ENCODE measurements around the gene FGFR3. TPM values are rescaled to one million over a fixed set of nuclear protein-coding genes. Genes with fewer than 3 reads are reported as not detected.

Gene FGFR3
- not detected for total RNA-seq
- polyA plus RNA-seq: under 1 TPM in 1 of 3 donors, not detected in 2; 0.19 TPM
- total RNA-seq: 0 to 1.0 (median 0.07) reads per million in 6 experiments

DNA sequence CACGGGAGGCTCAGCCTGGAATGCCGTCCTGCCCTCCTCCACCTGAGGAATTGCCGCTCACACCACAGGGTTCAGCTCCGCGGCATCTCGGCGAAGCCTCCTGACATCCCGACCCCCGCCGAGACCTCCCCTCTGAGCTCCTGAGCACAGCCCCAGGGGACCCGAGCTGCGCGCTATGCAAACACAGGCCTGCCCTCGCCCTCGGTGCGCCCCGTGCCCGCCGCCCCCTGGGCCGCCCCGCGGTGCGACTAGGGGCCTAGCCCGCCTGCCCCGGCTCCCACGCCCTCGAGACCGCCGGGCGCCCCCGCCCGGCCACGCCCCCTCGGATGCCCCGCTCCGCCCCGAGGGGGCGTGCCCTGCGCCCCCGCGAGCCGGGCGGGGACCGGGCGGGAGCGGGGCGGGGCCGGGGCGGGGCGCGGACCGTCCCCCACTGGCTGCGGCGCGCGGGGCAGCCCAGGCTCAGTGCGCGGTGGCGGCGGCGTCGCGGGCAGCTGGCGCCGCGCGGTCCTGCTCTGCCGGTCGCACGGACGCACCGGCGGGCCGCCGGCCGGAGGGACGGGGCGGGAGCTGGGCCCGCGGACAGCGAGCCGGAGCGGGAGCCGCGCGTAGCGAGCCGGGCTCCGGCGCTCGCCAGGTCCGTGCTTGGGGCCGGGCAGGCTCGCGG is at the start of gene FGFR3:
FGFR3 (plus strand) TSS at position 462 of the 664 bp plus-strand sequence. CDS start 642 bp downstream, outside the sequence.
- DNase-seq: peak in 7 of 10 donors; percentile 8 to 65 (median 34)
- peak; percentile 77 to 78 for ATAC-seq
- Mint-ChIP-seq H3K36me3 (no peaks in the 10 kb centered on the region), H3K9me3 (no peaks in the 10 kb centered on the region), H3K4me3 (peak within 1 kb of the TSS in 9 of 10 donors; percentile 49 to 78 (median 58)), H3K4me1 (peaks cover 0 to 2% (median 0%) of the 10 kb centered on the region in 4 donors), H3K27me3 (peaks cover 0 to 16% (median 7%) of the 10 kb centered on the region in 5 donors), H3K27ac (no peak within 1 kb of the TSS)
- POLR2A ChIA-PET: interaction anchor here (0.5 kb wide), 1 partner anchor 582 kb away, joined by 5 read pairs; no protein-coding TSS in a partner anchor

GRCh38 chr4:1743551-1743950 is 49.5 kb upstream of the FGFR3 start:
- Mint-ChIP-seq H3K4me1 (peaks cover 0 to 2% (median 0%) of the 10 kb centered on the region in 4 donors), H3K36me3 (peaks cover 5 to 56% (median 12%) of the 10 kb centered on the region in 3 donors), H3K27ac (peak overlapping the region in 2 of 10 donors; percentile 48 to 83), H3K27me3 (no peaks in the 10 kb centered on the region), H3K4me3 (no peak overlapping the region), H3K9me3 (peaks cover 0 to 6% (median 4%) of the 10 kb centered on the region in 9 donors)
- POLR2A ChIA-PET: interaction anchor here (1.2 kb wide), 1 partner anchor 51 kb away, joined by 3 read pairs; no protein-coding TSS in a partner anchor
- DNase-seq (no peak), ATAC-seq (no peak)

GRCh38 chr4:1743975-1744374 is 49.1 kb upstream of the FGFR3 start:
- Mint-ChIP-seq H3K36me3 (peaks cover under 1 to 52% (median 7%) of the 10 kb centered on the region in 3 donors), H3K27me3 (no peaks in the 10 kb centered on the region), H3K9me3 (peaks cover 0 to 3% (median 0%) of the 10 kb centered on the region in 9 donors), H3K4me1 (peaks cover 0 to 2% (median 0%) of the 10 kb centered on the region in 4 donors), H3K27ac (peak overlapping the region in 1 of 10 donors; percentile 83), H3K4me3 (no peak overlapping the region)
- ATAC-seq: no peak
- DNase-seq: no peak
- POLR2A ChIA-PET: interaction anchor here (0.6 to 1.2 kb wide), 2 partner anchors 51 to 80 kb away, joined by 3 read pairs; no protein-coding TSS in a partner anchor

GRCh38 chr4:1744552-1744951 is 48.5 kb upstream of the FGFR3 start:
- Mint-ChIP-seq H3K4me1 (peaks cover 0 to 2% (median 0%) of the 10 kb centered on the region in 4 donors), H3K36me3 (peaks cover 0 to 49% (median 4%) of the 10 kb centered on the region in 3 donors), H3K9me3 (no peaks in the 10 kb centered on the region), H3K27ac (peak overlapping the region in 2 of 10 donors; percentile 83 to 93), H3K27me3 (no peaks in the 10 kb centered on the region), H3K4me3 (no peak overlapping the region)
- POLR2A ChIA-PET: interaction anchor here (0.6 to 1.2 kb wide), 3 partner anchors 52 to 155 kb away, joined by 3 read pairs; no protein-coding TSS in a partner anchor
- ATAC-seq (no peak), DNase-seq (no peak)

DNA sequence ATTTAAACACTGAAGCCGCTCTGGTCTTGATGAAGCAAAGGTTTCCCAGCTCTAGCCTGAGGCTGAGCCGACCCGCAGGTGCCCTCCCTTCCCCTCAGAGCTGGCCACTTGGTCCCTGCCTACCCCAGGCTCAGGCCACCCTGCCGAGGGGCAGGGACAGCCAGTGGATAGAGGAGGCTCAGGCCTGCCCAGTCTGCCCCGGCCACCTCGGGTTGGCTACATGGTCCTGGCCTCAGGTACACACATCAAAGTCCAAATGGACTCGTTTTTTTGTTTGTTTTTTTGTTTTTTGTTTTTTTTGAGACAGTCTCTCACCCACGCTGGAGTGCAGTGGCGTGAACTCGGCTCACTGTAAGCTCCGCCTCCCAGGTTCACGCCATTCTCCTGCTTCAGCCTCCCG is 47.9 kb upstream of the FGFR3 start:
- H3K27me3 Mint-ChIP-seq: no peaks in the 10 kb centered on the region
- H3K9me3 Mint-ChIP-seq: no peaks in the 10 kb centered on the region
- DNase-seq (no peak), ATAC-seq (no peak)
- peak overlapping the region in 2 of 10 donors; percentile 32 to 83 for H3K27ac Mint-ChIP-seq
- peaks cover 0 to 49% (median 4%) of the 10 kb centered on the region in 3 donors for H3K36me3 Mint-ChIP-seq
- peaks cover 0 to 4% (median under 1%) of the 10 kb centered on the region in 4 donors for H3K4me1 Mint-ChIP-seq
- POLR2A ChIA-PET: interaction anchor here (0.6 to 1.2 kb wide), 3 partner anchors 11 to 155 kb away, joined by 3 read pairs; no protein-coding TSS in a partner anchor
- no peak overlapping the region for H3K4me3 Mint-ChIP-seq

DNA sequence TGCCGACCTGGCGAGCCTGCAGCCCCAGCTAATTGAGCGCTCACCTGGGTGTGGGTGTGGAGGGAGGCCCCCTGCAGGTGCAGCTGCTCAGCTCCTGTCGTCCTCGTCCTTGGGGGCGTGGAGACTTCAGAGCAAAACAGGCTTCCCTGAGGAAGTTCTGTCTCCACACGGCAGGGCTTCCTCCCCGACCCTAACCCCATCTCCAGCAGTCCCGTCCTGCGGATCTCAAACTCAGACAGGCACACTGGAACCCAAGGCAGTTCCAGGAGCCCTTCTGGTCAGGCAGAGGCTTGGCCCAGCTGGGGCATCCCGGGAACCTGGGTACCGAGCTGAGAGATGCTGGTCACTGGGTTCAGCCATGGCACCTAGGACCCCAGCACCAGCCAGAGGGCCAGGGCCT is 47.4 kb upstream of the FGFR3 start:
- no peaks in the 10 kb centered on the region for H3K9me3 Mint-ChIP-seq
- no peaks in the 10 kb centered on the region for H3K27me3 Mint-ChIP-seq
- POLR2A ChIA-PET: interaction anchor here (0.6 to 1.2 kb wide), 5 partner anchors 13 to 154 kb away, joined by 3 read pairs; no protein-coding TSS in a partner anchor
- DNase-seq: no peak
- no peak overlapping the region for H3K27ac Mint-ChIP-seq
- H3K36me3 Mint-ChIP-seq: peaks cover 0 to 46% (median 3%) of the 10 kb centered on the region in 3 donors
- H3K4me3 Mint-ChIP-seq: no peak overlapping the region
- no peak for ATAC-seq
- H3K4me1 Mint-ChIP-seq: peaks cover 0 to 4% (median under 1%) of the 10 kb centered on the region in 4 donors

DNA sequence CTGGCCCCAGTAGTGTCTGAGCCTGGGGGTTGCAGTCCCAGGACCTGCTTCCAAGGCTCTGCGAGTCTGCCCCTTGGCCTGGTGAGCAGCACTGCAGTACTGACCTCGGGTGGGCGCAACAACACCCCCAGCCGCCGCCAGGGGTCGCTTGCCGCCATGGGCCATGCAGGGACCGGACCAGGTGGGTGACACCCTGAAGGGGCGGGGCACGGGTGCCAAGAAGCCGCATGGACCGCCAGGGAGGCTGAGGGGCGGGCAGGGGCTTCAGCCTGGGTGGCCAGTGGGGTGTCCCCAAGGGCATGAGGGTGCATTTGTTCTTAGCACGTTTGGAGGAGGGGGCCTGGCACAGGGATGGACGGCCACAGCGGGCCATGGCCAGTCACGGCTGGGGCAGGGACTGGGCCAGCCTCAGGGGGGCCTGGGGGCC is 46.8 kb upstream of the FGFR3 start:
- peaks cover 0 to 41% (median 3%) of the 10 kb centered on the region in 3 donors for H3K36me3 Mint-ChIP-seq
- peak; percentile 61 to 86 (median 74) for DNase-seq
- no peak overlapping the region for H3K4me3 Mint-ChIP-seq
- no peaks in the 10 kb centered on the region for H3K27me3 Mint-ChIP-seq
- POLR2A ChIA-PET: interaction anchor here (0.6 to 1.2 kb wide), 3 partner anchors 63 to 152 kb away, joined by 3 read pairs; no protein-coding TSS in a partner anchor
- H3K9me3 Mint-ChIP-seq: no peaks in the 10 kb centered on the region
- H3K27ac Mint-ChIP-seq: no peak overlapping the region
- peaks cover 0 to 4% (median under 1%) of the 10 kb centered on the region in 4 donors for H3K4me1 Mint-ChIP-seq
- ATAC-seq: peak; percentile 75 to 87

GRCh38 chr4:1746919-1747602 is 46.0 kb upstream of the FGFR3 start:
- POLR2A ChIA-PET: interaction anchor here (0.6 to 1.2 kb wide), 2 partner anchors 62 to 417 kb away, joined by 3 read pairs; no protein-coding TSS in a partner anchor
- Mint-ChIP-seq H3K4me3 (no peak overlapping the region), H3K9me3 (no peaks in the 10 kb centered on the region), H3K27me3 (no peaks in the 10 kb centered on the region), H3K4me1 (peaks cover 0 to 4% (median under 1%) of the 10 kb centered on the region in 4 donors), H3K27ac (no peak overlapping the region), H3K36me3 (peaks cover 0 to 33% (median 3%) of the 10 kb centered on the region in 3 donors)
- no peak for ATAC-seq
- DNase-seq: no peak

GRCh38 chr4:1747603-1747967 is 45.5 kb upstream of the FGFR3 start:
- H3K27ac Mint-ChIP-seq: no peak overlapping the region
- no peak for DNase-seq
- POLR2A ChIA-PET: interaction anchor here (0.6 kb wide), 1 partner anchor 418 kb away, joined by 3 read pairs; no protein-coding TSS in a partner anchor
- no peaks in the 10 kb centered on the region for H3K9me3 Mint-ChIP-seq
- peak overlapping the region in 1 of 10 donors; percentile 2 for H3K4me3 Mint-ChIP-seq
- H3K4me1 Mint-ChIP-seq: peaks cover 0 to 4% (median under 1%) of the 10 kb centered on the region in 4 donors
- no peaks in the 10 kb centered on the region for H3K27me3 Mint-ChIP-seq
- H3K36me3 Mint-ChIP-seq: peaks cover 0 to 28% (median 3%) of the 10 kb centered on the region in 3 donors
- ATAC-seq: no peak

- H3K36me3 Mint-ChIP-seq: peaks cover 0 to 18% (median 3%) of the 10 kb centered on the region in 3 donors
- H3K27me3 Mint-ChIP-seq: no peaks in the 10 kb centered on the region
- no peak overlapping the region for H3K4me3 Mint-ChIP-seq
- no peaks in the 10 kb centered on the region for H3K9me3 Mint-ChIP-seq
- peak; percentile 67 to 91 (median 78) for DNase-seq
- H3K27ac Mint-ChIP-seq: no peak overlapping the region
- peak; percentile 70 to 72 for ATAC-seq
- POLR2A ChIA-PET: no interaction called here
- peaks cover 0 to 5% (median under 1%) of the 10 kb centered on the region in 4 donors for H3K4me1 Mint-ChIP-seq
Measured at GRCh38 chr4:1748465-1748995, 44.6 kb upstream of the FGFR3 start.

- Mint-ChIP-seq H3K36me3 (peaks cover 0 to 10% (median 0%) of the 10 kb centered on the region in 3 donors), H3K27me3 (no peaks in the 10 kb centered on the region), H3K4me1 (peaks cover 0 to 5% (median under 1%) of the 10 kb centered on the region in 4 donors), H3K4me3 (no peak overlapping the region), H3K9me3 (no peaks in the 10 kb centered on the region), H3K27ac (no peak overlapping the region)
- DNase-seq (no peak), ATAC-seq (no peak)
- POLR2A ChIA-PET: no interaction called here
Measured at GRCh38 chr4:1749370-1749769, 43.7 kb upstream of the FGFR3 start.

DNA sequence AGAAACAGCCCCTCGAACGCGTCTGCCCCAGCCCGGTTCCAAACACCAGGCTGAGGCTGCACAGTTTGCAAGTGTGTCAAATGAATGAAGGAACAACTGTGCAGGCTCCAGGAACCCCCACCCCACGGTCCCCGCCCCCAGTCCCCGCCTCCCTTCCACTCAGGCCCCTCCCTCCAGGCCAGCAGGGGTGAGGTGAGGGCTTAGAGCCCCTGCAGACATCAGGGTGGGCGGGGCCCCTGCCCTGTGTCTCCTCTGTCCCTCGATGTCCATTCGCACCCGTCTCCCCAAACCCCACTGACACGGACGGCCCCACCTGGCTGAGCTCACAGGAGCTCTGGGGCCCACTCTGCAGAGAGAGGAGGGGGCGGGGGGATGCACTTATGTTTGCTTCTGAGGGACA is 43.3 kb upstream of the FGFR3 start:
- no peak overlapping the region for H3K27ac Mint-ChIP-seq
- H3K4me1 Mint-ChIP-seq: peaks cover 0 to 5% (median under 1%) of the 10 kb centered on the region in 4 donors
- H3K9me3 Mint-ChIP-seq: no peaks in the 10 kb centered on the region
- POLR2A ChIA-PET: no interaction called here
- H3K27me3 Mint-ChIP-seq: no peaks in the 10 kb centered on the region
- peaks cover 0 to 6% (median 0%) of the 10 kb centered on the region in 3 donors for H3K36me3 Mint-ChIP-seq
- no peak for DNase-seq
- H3K4me3 Mint-ChIP-seq: no peak overlapping the region
- no peak for ATAC-seq

Data from naive thymus-derived CD8-positive, alpha-beta T cell (primary cell).